Stimulated activated CD8-positive, alpha-beta memory T cell treated with anti-CD3 and anti-CD28 coated beads, Interleukin-4, amount 100 ng/mL, for 1 hour (primary cell): ENCODE measurements around the gene METTL13.
"Not testable (repeated sequence)": the region's sequence is repeated elsewhere in the genome, so short reads cannot be mapped to it uniquely, and the experiment has no call there.

Experiments
- DNase-seq, 2 donors: peaks; one replicate each; pipeline ENCODE4 v3.0.0-alpha.2; 2020; ENCODE audit warnings: low read depth in 2 of 2, low spot score in 1 of 2

METTL13 gene

DNA sequence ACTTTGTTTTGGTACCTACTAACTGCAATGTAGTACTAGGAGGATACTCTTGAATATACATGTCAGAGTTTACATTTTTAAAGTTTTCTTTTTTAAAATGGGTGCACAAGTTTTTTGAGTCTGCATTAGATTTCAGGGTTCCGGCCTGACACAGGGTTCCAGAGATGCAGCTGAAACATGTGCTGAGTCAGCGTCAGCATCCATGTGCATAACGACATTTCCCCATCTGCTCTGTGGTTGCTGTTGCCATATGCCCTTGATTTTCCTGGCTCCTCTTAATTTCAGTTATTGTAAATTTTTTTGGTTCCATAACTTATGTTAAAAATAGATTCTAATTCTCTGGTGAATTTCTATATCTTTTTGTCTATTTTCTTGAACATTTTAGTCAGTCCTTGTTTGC lies 12.3 kb upstream of the METTL13 start:
- no peak for DNase-seq

- DNase-seq, result no peak
These were observed 11.7 kb upstream of the METTL13 start for GRCh38 chr1:171769754-171770153.

- no peak for DNase-seq
These were observed 9.1 kb upstream of the METTL13 start for GRCh38 chr1:171772312-171772711.

GRCh38 chr1:171780583-171781175 lies 781 bp upstream of the METTL13 start:
- no peak for DNase-seq

GRCh38 chr1:171783816-171784530 lies 2.5 kb downstream of the METTL13 start:
- DNase-seq, result no peak

DNA sequence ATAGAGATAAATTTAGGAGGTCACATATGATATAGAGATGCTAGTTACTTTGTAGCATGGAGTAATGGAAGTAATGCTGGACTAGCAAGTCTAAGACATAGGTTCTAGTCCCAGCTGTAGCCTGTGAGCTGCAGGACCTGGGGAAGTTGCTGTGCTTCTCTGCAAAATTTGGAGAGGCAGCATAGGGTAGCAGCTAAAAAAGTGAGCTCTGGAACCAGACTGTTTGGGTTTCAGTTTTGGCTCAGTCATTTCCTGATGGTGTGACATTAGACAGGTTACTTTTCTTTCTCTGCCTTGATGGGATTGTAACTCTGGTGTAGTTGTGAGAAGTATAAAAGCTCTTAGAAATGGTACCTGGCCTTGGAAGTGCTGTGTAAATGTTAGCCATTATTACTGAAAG lies 3.3 kb downstream of the METTL13 start:
- DNase-seq, result no peak

DNA sequence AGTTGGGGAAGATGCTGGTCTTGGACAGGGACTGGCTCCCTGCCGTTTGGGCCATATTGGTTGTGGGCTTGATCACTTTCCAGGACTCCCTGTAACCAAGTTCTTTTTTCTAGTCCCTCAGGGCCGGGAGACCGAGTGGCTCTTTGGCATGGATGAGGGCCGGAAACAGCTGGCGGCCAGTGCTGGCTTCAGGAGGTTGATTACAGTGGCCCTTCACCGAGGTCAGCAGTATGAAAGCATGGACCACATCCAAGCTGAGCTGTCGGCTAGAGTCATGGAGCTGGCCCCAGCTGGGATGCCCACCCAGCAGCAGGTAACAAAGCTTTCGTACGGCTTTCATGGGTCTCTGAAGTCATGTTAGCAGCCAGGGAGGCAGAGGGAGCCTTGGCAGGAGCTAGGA lies 4.3 kb downstream of the METTL13 start:
- no peak for DNase-seq

GRCh38 chr1:171786534-171786933 lies 5.1 kb downstream of the METTL13 start:
- DNase-seq, result no peak

GRCh38 chr1:171787686-171788480 lies 6.4 kb downstream of the METTL13 start:
- DNase-seq, result no peak

GRCh38 chr1:171788696-171789095 lies 7.2 kb downstream of the METTL13 start:
- DNase-seq, result no peak

DNA sequence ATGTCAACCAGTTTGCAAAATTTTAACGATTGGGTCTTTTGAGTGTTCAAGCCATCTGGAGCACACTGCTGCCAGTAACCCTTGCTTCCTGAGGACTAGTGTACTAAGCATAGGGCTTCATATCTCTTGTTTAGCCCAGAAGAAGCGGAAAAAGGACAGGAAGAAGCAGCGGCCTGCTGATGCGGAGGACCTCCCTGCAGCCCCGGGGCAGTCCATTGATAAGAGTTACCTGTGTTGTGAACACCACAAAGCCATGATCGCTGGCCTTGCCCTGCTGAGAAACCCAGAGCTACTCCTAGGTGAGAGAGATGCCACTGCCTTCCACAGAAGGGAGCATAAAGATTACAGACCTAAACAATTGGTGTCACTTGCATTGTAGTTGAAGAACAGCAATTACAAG lies 8.9 kb downstream of the METTL13 start:
- no peak for DNase-seq

DNA sequence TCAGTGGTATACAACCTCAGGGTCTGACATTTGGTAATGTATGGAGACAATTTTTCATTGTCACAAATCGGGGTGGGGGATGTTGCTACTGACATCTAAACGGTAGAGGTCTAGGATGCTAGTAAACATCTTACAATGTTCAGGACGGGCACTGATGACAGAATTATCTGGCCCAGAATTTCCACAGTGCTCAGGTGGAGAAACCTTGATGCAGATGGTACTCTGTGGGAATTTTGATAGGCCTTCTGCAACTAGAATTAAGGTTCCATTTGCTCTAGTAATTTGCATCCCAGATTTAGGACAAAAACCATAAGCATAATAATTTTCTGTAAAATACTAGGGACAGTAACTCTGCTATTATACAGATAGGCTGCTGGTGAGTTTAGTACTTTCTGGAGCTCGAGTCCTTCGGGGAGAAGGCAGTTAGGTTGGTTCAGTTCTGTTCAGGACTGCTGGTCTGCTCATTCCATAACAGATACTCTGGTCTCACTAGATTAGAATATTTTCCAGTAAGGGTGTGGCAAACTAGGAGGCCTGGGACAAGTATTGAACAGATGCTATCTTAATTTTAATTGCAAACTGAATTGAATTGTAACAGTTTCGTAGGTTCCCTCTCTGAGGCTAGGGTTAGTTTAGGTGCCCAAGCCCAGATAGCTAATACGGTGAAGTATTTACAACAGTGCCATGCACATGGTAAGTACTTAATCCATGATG lies 11.4 kb downstream of the METTL13 start:
- no peak for DNase-seq

- DNase-seq, result no peak
These were observed 12.2 kb downstream of the METTL13 start for GRCh38 chr1:171793636-171794035.

DNA sequence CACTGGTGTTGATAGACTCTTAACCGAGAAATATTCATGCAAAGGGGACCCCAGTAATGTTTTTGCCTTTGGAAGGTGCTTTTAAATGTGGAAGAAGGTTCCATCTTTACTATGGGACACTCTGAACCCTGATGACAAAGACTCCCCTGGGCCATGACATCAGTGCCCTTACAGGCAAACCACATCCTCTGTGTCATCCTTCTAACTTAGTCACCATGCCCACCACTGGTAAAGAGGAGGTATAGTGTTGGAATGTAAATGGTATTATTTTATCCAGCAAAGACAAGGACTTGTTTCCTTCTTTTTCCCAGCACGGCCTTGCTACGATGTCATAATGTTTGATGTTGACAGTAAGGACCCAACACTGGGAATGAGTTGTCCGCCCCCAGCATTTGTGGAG lies 12.6 kb downstream of the METTL13 start:
- no peak for DNase-seq

GRCh38 chr1:171796592-171796991 lies 15.1 kb downstream of the METTL13 start:
- DNase-seq, result no peak

GRCh38 chr1:171798311-171798710 lies 16.9 kb downstream of the METTL13 start:
- no peak for DNase-seq

- no peak for DNase-seq
These were observed 17.3 kb downstream of the METTL13 start for GRCh38 chr1:171798765-171799164.

GRCh38 chr1:171799166-171799565 lies 17.7 kb downstream of the METTL13 start:
- DNase-seq, result no peak

DNA sequence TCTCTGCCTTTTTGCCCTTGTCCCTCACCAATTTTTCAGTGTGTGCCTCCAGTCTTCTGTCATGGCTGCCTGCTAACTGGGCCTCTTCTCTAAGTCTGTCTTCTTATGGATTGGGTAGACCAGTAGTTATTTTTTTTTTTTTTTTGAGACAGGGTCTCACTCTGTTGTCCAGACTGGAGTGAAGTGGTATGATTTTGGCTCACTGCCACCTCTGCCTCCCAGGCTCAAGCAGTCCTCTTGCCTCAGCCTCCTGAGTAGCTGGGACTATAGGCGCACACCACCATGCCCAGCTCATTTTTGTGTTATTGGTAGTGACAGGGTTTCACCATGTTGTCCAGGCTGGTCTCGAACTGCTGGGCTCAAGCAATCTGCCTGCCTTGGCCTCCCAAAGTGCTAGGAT lies 18.2 kb downstream of the METTL13 start:
- not testable (repeated sequence) for DNase-seq

GRCh38 chr1:171800342-171800741 lies 18.9 kb downstream of the METTL13 start:
- no peak for DNase-seq

DNA sequence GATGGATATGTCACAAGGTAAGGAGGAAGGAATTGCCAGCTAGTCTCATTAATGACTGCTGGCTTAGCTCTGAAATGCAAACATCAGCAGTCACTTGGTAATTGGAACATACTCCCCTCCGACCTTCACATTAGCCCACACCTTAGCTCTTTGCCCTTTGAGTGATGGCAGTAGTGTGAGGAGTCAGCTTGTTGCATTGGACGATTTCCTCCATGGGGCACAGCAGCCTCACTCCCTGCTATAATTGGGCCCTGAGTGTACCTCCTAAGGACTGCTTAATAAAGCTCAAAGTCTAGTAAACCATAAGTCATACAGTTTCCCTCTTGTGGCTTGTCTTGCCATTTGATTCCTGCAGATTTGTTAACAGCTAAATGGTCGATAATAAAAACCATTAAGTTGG lies 19.4 kb downstream of the METTL13 start:
- no peak for DNase-seq

- DNase-seq, result no peak
These were observed 20.0 kb downstream of the METTL13 start for GRCh38 chr1:171801487-171801891.
